Suprapubic skin (tissue), 4 donors: ENCODE measurements around the gene IDH3G. TPM values are rescaled to one million over a fixed set of nuclear protein-coding genes. Genes with fewer than 3 reads are reported as not detected.

Experiments used
- DNase-seq, 2 donors: peaks; one replicate each; pipeline ENCODE4 v3.0.0-alpha.2; 2019; ENCODE audit warnings: low spot score in 2 of 2
- H3K27ac ChIP-seq: fragments of 200-600 bp; sonication (generic); one replicate; pipeline ENCODE4 v1.5.1; 2019
- H3K27me3 ChIP-seq: fragments of 200-600 bp; sonication (generic); one replicate; pipeline ENCODE4 v1.5.1; 2019
- H3K36me3 ChIP-seq: fragments of 200-600 bp; sonication (generic); one replicate; pipeline ENCODE4 v1.5.1; 2019
- H3K4me1 ChIP-seq: fragments of 200-600 bp; sonication (generic); one replicate; pipeline ENCODE4 v1.5.1; 2019
- H3K4me3 ChIP-seq: fragments of 200-600 bp; sonication (generic); one replicate; pipeline ENCODE4 v1.5.1; 2019; ENCODE audit warnings: mild to moderate bottlenecking
- H3K9me3 ChIP-seq: fragments of 200-600 bp; sonication (generic); one replicate; pipeline ENCODE4 v1.5.1; 2019
- EP300 ChIP-seq: sonication (generic); formaldehyde crosslinking; IDR thresholded peaks from one replicate; pipeline ENCODE4 v1.6.1; 2017; ENCODE audit warnings: antibody characterized with exemption
- POLR2A ChIP-seq, 2 donors: fragments of 450-650 bp; IDR thresholded peaks; one replicate each; pipeline ENCODE4 v1.6.1; 2017; ENCODE audit warnings: antibody characterized with exemption in 2 of 2, mild to moderate bottlenecking in 2 of 2, moderate library complexity in 2 of 2
- POLR2AphosphoS5 ChIP-seq, 3 donors: sonication (generic); formaldehyde crosslinking; IDR thresholded peaks; one replicate each; pipeline ENCODE4 v1.6.1; 2017; ENCODE audit warnings: antibody characterized with exemption in 3 of 3
- WGBS: methylation state at CpG from one replicate; pipeline ENCODE4 v1.1.5; 2018; 5-methylcytosine and 5-hydroxymethylcytosine counted together
- total RNA-seq, 4 donors: library from RNA; depleted of rRNA; stranded (reverse); fragments of >200 nt; gene quantifications; one replicate each; pipeline ENCODE4 v1.1.0, GENCODE V29; 2016
- TF ChIP-seq, protein P1 (sequence below), 2 donors: fragments of 200-600 bp in 1 of 2; fragments of 450-650 bp in 1 of 2; sonication (generic) in 1 of 2; IDR thresholded peaks; one replicate each; pipeline ENCODE4 v1.5.1; 2016 to 2019; ENCODE audit warnings: antibody characterized with exemption in 2 of 2, mild to moderate bottlenecking in 1 of 2, moderate library complexity in 1 of 2

The IDH3G gene
- total RNA-seq, 4 donors from 2014 or later, result 58.1 to 105 (median 93.8) TPM

DNA sequence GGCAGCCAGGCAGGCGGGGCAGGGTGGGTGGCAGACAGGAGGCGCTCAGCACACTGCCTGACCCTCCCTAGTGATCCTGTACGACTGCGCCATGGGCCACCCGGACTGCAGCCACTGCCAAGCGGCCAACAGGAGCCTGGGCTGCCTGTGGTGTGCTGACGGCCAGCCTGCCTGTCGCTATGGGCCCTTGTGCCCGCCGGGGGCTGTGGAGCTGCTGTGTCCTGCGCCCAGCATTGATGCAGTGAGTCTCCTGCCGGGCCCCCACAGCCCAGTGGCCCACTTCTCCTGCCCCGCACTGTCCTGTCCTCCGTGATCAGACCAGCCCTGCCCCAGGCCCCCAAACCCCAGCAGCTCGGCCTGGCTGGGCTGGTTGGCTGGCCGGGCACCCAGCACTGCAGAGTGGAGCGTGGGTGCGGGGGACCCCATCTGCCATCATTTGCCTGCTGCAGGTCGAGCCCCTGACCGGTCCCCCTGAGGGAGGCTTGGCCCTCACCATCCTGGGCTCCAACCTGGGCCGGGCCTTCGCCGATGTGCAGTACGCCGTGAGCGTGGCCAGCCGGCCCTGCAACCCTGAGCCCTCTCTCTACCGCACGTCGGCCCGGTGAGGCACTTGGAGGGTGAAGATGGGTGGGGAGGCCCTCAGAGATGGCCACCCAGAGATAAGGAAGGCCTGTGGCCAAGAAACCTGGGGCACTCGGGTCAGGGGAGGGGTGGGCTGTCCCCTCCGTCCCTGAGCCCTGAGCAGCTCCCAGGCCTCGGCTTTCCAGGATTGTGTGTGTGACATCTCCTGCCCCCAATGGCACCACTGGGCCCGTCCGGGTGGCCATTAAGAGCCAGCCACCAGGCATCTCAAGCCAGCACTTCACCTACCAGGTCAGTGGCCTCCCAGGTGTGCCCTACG, 22.5 kb downstream of the IDH3G start:
- whole genome bisulfite sequencing, result 82% methylated on average over 10 of the region's 37 CpGs
- TF ChIP-seq POLR2AphosphoS5 (IDR thresholded peaks at IDR 0.05) (no peak), POLR2A (IDR thresholded peaks at IDR 0.05) (no peak), EP300 (no peak)
- TF ChIP-seq, protein P1, sequence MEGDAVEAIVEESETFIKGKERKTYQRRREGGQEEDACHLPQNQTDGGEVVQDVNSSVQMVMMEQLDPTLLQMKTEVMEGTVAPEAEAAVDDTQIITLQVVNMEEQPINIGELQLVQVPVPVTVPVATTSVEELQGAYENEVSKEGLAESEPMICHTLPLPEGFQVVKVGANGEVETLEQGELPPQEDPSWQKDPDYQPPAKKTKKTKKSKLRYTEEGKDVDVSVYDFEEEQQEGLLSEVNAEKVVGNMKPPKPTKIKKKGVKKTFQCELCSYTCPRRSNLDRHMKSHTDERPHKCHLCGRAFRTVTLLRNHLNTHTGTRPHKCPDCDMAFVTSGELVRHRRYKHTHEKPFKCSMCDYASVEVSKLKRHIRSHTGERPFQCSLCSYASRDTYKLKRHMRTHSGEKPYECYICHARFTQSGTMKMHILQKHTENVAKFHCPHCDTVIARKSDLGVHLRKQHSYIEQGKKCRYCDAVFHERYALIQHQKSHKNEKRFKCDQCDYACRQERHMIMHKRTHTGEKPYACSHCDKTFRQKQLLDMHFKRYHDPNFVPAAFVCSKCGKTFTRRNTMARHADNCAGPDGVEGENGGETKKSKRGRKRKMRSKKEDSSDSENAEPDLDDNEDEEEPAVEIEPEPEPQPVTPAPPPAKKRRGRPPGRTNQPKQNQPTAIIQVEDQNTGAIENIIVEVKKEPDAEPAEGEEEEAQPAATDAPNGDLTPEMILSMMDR (IDR thresholded peaks at IDR 0.05), result no peak
- peak in 1 of 2 donors; percentile 60 for DNase-seq
- peaks cover under 1% of the 10 kb centered on the region for H3K4me1 ChIP-seq
- H3K36me3 ChIP-seq, result no peaks in the 10 kb centered on the region
- no peak overlapping the region for H3K27ac ChIP-seq
- H3K4me3 ChIP-seq, result no peak overlapping the region
- H3K27me3 ChIP-seq, result no peaks in the 10 kb centered on the region
- H3K9me3 ChIP-seq, result no peaks in the 10 kb centered on the region

DNA sequence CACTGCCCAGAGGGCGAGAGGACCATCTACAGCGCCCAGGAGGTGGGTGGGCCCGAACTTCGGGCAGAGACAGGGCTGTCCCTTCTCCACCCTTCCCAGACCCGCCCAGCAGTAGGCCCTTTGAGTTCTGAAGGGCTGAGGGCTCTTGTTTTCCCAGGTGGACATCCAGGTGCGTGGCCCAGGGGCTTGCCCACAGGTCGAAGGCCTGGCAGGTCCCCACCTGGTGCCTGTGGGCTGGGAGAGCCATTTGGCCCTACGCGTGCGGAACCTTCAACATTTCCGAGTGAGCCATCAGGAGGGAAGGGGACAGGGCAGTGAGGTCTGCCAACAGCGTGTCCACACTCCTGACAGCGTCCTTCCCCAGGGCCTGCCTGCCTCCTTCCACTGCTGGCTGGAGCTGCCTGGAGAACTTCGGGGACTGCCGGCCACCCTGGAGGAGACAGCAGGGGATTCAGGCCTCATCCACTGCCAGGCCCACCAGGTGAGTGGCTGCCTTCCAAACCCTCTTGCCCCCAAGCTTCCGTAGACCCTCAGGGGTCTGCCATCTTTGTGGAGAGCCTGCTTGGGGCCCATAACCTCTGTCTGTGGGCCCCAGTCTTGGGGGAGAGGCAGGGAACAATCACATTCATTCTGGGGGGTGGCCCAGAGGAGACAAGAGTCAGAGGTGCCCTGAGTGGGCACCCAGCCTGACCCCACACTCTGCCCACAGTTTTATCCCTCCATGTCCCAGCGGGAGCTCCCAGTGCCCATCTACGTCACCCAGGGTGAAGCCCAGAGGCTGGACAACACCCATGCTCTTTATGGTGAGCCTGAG, 23.4 kb downstream of the IDH3G start:
- no peak for DNase-seq
- Histone ChIP-seq H3K27me3 (no peaks in the 10 kb centered on the region), H3K4me3 (no peak overlapping the region), H3K27ac (no peak overlapping the region), H3K36me3 (no peaks in the 10 kb centered on the region), H3K9me3 (no peaks in the 10 kb centered on the region), H3K4me1 (peaks cover 9% of the 10 kb centered on the region)
- TF ChIP-seq POLR2AphosphoS5 (IDR thresholded peaks at IDR 0.05), result no peak
- WGBS, result 86% methylated on average over 8 of the region's 18 CpGs

DNA sequence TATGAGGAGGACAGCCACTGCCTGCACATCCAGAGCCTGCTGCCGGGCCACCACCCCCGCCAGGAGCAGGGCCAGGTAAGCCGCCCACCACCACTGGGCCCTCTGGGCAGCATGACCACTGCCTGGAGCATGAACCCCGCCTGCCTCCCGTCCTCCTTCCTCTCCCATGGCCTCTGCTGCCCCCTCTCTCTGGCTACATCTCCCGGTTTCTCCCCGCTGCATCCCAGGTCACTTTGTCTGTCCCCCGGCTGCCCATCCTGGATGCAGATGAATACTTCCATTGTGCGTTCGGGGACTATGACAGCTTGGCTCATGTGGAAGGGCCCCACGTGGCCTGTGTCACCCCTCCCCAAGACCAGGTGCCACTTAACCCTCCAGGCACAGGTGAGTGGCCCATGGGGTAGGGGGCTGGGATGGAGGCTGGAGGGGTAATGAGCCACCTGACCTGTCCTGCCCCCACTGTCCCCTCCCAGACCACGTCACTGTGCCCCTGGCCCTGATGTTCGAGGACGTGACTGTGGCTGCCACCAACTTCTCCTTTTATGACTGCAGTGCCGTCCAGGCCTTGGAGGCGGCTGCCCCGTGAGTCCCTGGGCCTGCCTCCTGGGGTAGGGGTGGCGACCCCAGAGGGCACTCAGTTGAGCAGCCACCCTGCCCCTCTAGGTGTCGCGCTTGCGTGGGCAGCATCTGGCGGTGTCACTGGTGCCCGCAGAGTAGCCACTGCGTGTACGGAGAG, 24.1 kb downstream of the IDH3G start:
- H3K9me3 ChIP-seq, result no peaks in the 10 kb centered on the region
- no peaks in the 10 kb centered on the region for H3K36me3 ChIP-seq
- H3K4me3 ChIP-seq, result no peak overlapping the region
- no peaks in the 10 kb centered on the region for H3K27me3 ChIP-seq
- WGBS, result 86% methylated on average over 16 of the region's 25 CpGs
- DNase-seq, result no peak
- TF ChIP-seq, protein P1 (IDR thresholded peaks at IDR 0.05), result no peak
- TF ChIP-seq POLR2A (IDR thresholded peaks at IDR 0.05), result no peak
- TF ChIP-seq EP300, result no peak
- no peak for TF ChIP-seq POLR2AphosphoS5 (IDR thresholded peaks at IDR 0.05)
- peaks cover 14% of the 10 kb centered on the region for H3K4me1 ChIP-seq
- H3K27ac ChIP-seq, result no peak overlapping the region

DNA sequence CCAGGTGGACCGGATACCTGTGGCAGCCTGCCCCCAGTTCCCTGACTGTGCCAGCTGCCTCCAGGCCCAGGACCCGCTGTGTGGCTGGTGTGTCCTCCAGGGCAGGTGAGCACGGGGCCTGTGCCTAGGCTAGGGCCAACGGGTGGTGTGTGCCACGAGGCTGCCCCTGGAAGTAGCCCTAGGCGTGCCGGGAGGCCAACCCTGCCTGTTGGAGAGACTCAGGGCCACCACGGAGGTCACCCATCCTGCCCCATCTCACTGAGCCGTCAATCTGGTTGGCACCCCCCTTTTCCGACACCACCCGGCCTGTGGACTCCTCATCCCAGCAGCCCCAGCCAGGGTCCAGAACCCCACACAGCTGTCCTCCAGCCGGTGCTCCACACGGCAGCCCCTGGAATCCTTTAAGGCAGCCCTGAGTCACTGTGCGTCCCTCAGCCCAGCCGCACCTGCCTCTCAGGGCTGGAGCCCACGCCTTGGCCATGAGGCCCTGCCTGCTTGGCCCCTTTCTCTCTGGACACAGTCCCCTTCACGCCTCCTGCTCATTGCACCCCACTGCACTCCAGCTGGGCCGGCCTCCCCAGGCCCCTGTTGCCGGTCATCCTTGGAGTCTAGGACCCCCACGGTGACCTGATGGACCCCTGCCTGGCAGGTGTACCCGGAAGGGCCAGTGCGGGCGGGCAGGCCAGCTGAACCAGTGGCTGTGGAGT, 24.9 kb downstream of the IDH3G start:
- Histone ChIP-seq H3K27ac (no peak overlapping the region), H3K9me3 (no peaks in the 10 kb centered on the region), H3K27me3 (no peaks in the 10 kb centered on the region), H3K4me3 (no peak overlapping the region), H3K36me3 (no peaks in the 10 kb centered on the region), H3K4me1 (peaks cover 21% of the 10 kb centered on the region)
- 92% methylated on average over 12 of the region's 23 CpGs for WGBS
- TF ChIP-seq POLR2AphosphoS5 (IDR thresholded peaks at IDR 0.05) (no peak), POLR2A (IDR thresholded peaks at IDR 0.05) (no peak), EP300 (no peak)
- TF ChIP-seq, protein P1 (IDR thresholded peaks at IDR 0.05), result no peak
- DNase-seq, result peak in 1 of 2 donors; percentile 59
